Measurements from ENCODE around the gene MANEAL.

The MANEAL gene

DNA sequence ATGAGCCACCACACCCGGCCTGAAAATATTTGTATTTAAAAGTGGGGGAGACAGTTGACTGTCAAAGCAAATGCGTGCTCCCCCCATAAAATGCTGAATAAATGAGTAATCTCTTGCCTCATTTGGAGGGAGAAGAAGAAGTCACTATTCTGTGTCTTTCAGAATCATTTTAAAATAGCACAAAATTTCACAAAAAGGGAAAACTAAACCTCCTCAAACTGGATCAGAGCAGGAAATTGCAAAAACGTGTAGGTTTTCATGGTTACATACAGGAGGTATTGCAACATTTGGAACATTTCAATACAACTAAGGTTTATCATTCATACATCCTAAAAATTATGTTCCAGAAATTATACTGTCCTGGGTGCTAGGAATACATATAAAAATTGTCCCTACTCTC, 52.1 kb downstream of the MANEAL start:
- TF ChIP-seq, protein P1, sequence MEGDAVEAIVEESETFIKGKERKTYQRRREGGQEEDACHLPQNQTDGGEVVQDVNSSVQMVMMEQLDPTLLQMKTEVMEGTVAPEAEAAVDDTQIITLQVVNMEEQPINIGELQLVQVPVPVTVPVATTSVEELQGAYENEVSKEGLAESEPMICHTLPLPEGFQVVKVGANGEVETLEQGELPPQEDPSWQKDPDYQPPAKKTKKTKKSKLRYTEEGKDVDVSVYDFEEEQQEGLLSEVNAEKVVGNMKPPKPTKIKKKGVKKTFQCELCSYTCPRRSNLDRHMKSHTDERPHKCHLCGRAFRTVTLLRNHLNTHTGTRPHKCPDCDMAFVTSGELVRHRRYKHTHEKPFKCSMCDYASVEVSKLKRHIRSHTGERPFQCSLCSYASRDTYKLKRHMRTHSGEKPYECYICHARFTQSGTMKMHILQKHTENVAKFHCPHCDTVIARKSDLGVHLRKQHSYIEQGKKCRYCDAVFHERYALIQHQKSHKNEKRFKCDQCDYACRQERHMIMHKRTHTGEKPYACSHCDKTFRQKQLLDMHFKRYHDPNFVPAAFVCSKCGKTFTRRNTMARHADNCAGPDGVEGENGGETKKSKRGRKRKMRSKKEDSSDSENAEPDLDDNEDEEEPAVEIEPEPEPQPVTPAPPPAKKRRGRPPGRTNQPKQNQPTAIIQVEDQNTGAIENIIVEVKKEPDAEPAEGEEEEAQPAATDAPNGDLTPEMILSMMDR (IDR thresholded peaks at IDR 0.05) = no peak
- TF ChIP-seq ZFX (IDR thresholded peaks at IDR 0.05; ENCODE audit: borderline replicate concordance) = no peak
- no peak overlapping the region for H3K27ac ChIP-seq

- no peak for TF ChIP-seq ZFX (IDR thresholded peaks at IDR 0.05; ENCODE audit: borderline replicate concordance)
- TF ChIP-seq, protein P1 (IDR thresholded peaks at IDR 0.05) = no peak
- no peak overlapping the region for H3K27ac ChIP-seq
Observed at GRCh38 chr1:37846647-37847339, 53.1 kb downstream of the MANEAL start.

- TF ChIP-seq, protein P1 (IDR thresholded peaks at IDR 0.05) = no peak
- no peak for TF ChIP-seq ZFX (IDR thresholded peaks at IDR 0.05; ENCODE audit: borderline replicate concordance)
Observed at GRCh38 chr1:37849480-37849879, 55.8 kb downstream of the MANEAL start.

GRCh38 chr1:37850352-37850955, 56.8 kb downstream of the MANEAL start:
- TF ChIP-seq, protein P1 (IDR thresholded peaks at IDR 0.05) = no peak
- TF ChIP-seq ZFX (IDR thresholded peaks at IDR 0.05; ENCODE audit: borderline replicate concordance) = no peak
- no peak overlapping the region for H3K27ac ChIP-seq

More at GRCh38 chr1:37849480-37849879, 55.8 kb downstream of the MANEAL start:
- H3K27ac ChIP-seq = no peak overlapping the region

Measured in 22Rv1 (cell line).